EL (cell line): Measurements from ENCODE around the gene CPA1.
"Not testable (repeated sequence)": the region's sequence is repeated elsewhere in the genome, so short reads cannot be mapped to it uniquely, and the experiment has no call there.

Source experiments
- DNase-seq: peaks from one replicate; pipeline ENCODE4 v3.0.0-alpha.2; 2016

CPA1 gene

DNA sequence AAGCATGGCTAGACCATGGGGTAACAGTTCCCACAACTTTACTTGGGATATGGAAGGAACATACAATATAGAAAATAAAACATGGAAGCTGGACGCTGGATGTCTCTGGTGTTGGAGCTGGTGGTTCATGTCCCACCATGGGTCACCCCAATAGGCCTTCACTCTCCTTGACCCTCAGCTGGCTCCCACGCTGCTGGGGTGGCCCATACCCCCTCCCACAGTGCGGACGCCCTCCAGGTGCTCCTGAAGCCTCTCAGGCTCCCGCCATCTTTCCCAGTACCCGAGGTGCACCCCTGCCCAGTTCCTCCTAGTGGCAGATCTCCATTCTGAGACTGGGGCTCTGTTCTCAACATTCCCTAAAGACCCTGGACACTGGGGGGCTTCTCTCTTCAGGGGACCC lies 5.8 kb upstream of the CPA1 start:
- DNase-seq: no peak

DNA sequence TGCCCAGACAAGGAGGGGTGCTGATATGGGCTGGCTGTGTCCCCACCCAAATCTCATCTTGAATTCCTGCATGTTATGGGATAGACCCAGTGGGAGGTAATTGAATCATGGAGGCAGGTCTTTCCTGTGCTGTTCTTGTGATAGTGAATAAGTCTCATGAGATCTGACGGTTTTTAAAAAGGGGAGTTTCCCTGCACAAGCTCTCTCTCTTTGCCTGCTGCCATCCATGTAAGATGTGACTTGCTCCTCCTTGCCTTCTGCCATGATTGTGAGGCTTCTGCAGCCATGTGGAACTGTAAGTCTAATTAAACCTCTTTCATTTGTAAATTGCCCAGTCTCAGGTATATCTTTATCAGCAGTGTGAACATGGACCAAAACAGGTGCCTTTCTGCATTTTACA lies 3.8 kb upstream of the CPA1 start:
- not testable (repeated sequence) for DNase-seq

DNA sequence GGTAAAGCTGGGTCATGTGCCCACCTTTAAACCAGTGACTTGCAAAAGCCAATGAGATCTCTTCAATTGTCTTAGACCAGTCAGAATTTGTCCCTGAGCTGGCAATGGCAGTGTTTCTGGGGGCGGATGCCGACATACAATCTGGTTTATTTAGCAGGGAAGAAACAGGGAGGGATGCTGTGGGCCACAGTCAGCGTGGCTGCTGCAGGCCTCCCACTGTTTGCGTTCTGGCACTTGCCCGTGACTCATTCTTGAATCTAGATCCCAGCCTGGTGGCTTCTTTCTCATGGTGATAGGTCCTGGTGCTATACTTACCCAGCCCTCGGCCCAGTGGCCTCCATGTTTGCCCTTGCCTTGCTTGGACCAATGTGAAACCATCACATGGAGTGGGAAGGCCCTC lies 3.1 kb upstream of the CPA1 start:
- DNase-seq: no peak

DNA sequence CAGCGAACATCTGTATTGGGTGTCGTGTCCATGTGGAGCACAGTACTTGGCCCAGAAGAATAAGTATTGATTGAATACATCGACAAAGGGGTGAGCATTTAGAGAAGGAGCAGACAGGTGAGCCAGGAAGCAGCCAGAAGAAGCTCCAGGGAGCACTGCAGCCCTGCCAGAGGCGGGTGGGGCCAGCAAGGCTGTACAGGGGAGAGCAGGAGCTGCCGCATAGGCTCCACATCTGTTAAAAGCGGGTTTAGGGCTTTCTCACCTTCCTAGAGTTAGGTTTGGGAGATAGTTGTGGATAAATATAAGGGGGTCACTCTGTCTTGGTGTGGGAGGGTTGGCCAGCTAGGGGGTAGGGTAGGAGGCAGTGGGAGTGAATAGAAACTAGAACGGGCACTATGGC lies 1.3 kb upstream of the CPA1 start:
- DNase-seq: no peak

DNA sequence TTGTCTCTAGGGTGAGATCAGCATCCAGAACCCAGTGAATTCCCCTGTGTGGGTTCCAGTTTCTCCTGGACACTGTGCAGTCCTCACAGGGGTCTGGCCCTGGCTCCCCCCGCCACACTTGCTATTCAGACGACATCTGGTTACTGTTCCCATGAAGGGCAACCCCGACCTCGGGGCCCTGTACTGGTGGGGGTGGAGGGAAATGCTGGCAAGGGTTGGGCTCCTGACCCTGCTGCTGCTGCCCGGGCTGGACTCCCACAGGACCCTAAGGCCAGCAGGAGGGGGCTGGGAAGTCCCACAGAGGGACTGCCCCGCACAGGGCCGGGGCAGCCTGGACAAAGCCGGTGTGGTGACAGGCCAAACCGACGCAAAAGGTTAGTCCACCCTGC lies 768 bp upstream of the CPA1 start:
- DNase-seq: no peak

DNA sequence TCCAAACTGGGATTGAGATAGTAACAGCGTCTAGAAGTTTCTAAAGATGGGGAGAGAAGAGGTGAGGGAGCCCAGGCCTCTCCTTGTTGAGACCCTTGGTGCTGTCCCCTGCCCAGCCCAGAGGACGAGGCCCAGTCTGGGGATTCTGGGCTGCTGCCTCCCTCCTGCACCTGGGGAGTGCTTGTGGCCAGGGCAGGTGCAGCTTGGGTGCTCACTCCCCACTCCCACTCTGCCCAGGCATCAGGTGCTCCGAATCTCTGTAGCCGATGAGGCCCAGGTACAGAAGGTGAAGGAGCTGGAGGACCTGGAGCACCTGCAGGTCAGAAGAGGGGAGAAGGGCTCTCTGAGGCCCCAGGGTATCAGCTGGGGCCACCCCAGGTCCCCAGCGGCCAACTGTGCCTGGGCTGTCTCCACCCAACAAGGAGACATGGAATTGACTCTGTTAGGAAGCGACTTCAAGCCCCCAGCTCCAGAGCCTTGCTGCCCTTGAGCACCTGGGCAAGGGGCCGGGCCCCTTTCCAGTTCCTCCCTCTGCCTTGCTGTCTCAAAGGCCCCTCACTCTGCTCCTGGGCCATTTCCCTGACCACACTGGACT lies 664 bp downstream of the CPA1 start:
- DNase-seq: no peak

DNA sequence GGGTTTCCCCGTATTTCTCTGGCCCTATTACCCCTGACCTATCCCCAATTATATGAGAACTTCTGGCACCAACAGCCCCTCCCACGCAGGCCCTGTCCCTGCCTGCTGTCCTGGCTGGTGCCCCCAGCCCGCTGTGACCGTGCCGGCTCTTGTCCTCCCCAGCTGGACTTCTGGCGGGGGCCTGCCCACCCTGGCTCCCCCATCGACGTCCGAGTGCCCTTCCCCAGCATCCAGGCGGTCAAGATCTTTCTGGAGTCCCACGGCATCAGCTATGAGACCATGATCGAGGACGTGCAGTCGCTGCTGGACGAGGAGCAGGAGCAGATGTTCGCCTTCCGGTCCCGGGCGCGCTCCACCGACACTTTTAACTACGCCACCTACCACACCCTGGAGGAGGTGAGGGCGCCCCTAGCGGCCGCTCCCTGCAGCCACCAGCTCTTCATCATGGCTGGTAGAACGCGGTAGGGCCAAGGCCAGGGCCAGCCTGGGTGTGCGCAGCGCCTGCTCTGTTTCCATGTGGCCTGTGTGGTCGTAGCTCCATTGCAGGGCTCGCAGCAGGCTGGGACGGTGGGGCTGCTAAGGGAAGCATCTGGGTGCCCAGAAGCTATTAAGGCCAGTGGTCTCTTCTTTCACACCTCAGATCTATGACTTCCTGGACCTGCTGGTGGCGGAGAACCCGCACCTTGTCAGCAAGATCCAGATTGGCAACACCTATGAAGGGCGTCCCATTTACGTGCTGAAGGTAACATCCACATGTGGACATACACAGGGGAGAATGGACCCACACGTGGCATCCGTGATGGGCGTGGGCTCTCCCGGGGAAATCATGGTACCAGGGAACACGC lies 1.4 kb downstream of the CPA1 start:
- DNase-seq: no peak

DNA sequence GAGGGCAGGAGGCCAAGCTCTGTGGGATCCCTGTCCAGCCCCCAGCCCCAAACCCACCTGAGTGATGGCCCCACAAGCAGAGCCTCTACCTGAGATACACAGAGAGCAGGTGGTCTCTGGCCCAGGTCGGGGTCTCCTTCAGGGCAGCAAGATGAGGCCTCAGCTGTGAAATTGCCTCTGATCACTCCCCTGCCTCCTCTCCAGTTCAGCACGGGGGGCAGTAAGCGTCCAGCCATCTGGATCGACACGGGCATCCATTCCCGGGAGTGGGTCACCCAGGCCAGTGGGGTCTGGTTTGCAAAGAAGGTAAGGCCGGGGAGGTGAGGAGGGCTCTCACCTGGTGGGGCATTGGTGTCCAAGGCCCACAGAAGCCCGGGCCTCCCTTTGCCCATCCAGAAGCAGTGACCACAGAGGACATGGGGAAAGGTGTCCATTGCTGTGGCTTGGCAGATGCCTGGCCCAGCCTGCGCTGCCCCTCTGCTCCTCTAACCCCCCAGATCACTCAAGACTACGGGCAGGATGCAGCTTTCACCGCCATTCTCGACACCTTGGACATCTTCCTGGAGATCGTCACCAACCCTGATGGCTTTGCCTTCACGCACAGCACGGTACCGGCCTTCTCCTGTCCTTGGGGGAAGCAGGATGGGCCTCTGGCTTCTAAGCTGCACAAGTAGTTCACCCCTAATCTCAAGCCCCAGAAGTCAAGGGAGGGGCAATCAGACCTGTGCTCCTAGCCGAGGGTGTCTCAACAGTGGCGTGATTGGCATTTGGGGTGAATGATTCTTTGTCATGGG lies 3.1 kb downstream of the CPA1 start:
- no peak for DNase-seq

DNA sequence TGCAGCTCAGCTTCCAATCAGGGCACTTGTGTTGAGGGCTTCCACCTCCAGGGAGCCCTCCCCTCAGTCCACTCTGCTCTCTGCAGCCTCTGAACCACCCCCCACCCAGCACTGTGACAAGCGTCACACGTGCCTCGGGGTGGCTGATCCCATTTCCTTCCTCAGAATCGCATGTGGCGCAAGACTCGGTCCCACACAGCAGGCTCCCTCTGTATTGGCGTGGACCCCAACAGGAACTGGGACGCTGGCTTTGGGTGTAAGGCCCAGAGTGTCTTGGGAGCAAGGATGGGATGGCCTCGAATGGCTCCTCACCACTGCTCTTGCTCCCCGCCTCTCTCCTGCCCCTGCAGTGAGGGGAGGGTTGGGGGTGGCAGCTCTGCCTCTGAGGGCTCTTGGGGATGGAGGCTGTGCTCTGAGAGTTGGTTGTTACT lies 4.1 kb downstream of the CPA1 start:
- no peak for DNase-seq

DNA sequence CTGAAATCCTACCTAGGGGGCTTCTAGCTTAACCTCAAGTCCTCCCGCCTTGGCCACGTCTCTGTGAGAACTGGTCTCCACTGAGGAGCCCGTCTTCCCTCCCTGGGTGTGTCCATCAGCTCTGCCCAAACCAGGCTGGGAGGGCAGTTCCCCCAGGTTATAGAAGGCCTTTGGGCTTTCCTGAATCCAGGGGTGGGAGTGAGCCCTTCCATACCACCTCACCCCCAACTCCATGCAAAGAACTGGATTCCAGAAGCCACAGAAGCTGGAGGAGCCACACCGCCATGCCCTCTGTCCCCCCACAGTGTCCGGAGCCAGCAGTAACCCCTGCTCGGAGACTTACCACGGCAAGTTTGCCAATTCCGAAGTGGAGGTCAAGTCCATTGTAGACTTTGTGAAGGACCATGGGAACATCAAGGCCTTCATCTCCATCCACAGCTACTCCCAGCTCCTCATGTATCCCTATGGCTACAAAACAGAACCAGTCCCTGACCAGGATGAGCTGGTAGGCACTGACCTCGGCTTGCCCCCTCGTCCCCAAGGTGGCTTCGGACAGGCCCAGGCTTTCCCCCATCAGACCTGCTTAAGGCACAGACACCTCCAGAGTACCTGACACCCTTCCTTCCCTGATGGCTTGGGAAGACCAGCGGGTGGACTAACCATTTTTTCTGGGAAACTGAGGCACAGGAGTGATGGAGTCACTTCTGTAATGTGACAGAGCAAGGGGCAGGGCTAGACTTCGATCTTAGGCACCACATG lies 4.7 kb downstream of the CPA1 start:
- no peak for DNase-seq

DNA sequence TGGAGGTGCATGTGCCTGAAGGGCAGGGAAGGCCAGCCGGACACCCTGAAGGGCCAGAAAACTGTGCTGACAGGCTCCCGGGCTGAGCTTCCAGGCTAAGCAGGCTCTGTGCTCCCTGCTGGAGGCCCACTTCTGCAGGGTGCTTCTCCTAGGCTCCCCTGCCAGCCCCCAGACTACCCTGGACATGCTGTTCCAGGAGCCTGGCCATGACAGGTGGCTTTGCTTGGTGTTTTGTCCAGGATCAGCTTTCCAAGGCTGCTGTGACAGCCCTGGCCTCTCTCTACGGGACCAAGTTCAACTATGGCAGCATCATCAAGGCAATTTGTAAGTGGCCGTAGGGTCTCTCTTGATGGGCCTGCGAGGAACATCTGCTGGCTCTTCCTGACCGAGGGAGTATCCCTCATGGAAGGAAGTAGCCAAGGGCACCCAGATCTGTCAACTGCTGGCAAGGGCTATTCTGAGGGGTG lies 5.3 kb downstream of the CPA1 start:
- DNase-seq: no peak

DNA sequence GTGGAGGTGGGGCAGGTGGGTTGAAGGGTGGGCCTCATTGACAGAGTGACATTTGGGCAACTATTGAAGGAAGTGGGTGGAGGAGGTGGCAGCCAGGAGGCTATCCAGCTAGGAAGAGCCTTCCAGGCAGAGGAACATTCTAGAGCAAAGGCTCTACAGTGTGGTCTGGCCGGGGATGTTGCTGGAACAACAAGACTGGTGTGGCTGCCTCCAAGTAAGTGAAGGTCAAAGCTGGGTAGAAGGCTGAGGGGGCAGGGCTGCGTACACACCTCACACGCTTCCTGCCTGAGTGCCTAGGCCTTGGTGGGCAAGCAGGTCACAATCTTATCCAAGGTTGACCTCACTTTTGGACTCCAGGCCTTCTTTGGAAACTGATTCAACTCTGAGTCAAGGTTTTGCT lies 6.6 kb downstream of the CPA1 start:
- DNase-seq: no peak

DNA sequence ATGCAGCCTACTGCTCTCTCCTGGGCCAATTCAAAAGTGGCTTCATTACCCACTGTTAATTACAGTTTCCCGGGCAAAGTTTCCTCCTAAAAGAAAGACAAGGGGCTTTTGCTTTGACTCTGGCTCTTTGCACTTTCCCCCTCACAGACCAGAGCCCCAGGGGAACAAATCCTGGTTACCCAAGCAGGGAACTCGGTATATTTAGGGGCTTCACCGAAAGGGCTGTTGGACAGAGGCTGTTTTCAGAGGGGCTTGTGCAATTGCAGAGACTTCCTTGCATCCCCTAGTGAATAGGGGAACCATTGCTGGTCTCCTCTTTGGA lies 7.0 kb downstream of the CPA1 start:
- no peak for DNase-seq

DNA sequence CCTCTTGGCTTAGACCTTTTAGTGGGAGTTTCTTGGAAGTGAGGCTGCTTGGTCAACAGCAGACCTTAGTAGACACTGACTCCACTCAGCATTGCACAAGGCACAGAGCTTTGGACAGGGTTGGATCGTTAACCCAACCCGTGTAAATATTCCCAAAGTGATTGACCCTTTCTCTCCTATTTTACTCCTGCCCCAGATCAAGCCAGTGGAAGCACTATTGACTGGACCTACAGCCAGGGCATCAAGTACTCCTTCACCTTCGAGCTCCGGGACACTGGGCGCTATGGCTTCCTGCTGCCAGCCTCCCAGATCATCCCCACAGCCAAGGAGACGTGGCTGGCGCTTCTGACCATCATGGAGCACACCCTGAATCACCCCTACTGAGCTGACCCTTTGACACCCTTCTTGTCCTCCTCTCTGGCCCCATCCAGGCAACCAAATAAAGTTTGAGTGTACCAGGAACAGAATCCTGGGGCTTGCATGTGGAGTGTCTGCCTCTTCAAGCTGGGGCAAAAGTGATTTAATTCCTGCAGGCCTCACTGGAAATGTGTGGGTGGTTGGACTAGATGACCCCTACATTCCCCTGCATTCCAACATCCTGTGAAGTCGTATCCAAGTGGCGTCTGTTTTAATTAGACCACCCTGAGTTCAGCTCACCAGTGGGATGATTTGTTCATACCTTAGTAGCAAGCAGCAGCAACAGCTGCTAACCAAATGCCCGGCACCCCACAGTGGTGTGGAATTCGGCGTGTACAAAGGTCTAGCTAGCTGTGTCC lies 7.5 kb downstream of the CPA1 start:
- DNase-seq: peak; percentile 67

DNA sequence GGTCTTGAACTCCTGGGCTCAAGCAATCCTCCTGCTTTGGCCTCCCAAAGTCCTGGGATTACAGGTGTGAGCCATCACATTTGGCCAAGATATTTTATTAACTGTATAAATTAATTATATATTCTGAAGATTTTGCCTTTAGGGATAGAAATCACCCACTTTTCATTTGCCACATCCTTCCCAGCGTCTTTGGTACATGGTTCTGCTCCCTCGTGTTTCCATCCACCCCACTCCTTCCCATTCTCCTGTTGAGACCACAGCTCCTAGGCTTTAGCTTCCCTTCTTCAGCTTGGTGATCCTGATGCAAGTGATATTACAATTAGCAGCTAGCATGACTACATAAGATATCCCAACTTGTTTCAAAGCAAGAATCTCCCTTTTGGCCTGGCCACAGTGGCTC lies 8.4 kb downstream of the CPA1 start:
- no peak for DNase-seq

DNA sequence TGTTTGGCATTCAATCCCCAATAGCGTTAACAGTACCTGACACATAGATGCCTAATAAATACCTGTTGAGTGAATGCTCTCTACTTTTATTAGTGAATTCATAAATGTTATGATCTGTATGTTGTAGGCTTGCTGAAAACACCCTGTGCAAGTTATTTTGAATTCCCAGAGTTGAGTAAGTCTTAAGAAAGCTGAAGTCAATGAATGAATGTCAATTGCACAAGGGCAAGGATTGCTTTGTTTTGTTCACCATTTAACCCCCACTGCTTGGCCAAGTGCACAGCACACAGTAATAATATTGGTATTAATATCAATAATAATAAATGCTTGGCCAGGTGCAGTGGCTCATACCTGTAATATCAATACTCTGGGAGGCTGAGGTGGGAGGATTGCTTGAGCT lies 10.2 kb downstream of the CPA1 start:
- DNase-seq: no peak

DNA sequence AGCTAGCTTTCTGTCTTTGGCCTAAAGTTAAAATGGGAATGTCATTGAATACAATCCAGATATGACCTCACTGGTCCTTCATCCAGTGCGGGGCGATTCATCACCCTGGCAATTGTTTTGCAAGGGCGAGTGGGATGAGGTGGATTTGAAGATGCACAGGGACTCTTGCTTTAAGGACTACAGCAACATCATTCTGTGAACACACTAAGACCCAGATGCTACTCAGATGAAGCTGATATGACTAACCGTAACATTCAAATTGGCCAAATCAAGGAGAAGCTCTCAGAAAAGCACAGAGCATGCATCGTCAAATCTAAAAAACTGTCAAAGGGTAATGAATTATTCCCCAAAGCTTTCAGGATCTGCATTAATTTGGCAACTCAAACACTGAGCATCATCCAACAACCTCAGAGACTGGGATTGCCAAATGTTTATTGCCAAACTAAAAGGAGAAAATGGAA lies 12.8 kb downstream of the CPA1 start:
- peak; percentile 36 for DNase-seq

DNA sequence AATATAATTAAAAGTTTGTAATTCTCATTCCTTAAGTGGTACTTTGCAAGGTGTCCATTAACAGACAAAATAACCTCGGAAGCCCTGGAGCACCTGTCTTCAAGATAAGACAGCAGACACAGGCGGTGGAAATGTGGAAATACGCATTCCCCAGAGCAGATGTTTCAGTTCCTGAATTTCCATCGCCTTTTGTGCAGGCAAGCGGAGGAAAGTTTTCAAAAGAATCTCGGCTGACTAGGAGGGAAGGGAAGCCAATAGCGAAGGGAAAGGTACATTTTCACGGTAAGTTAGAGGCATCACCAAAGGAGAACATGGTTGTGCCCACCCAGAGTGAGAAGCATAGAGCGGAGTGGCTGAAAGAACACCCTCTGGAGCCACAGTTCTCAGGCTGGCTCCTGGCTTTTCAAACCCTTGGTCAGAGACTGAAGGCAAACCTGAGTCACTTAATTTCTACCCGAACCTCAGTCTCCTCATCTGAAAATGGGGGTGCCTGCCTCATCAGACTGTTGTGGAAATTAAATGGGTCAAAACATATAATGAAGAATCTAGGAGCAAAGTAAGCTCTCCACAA lies 13.6 kb downstream of the CPA1 start:
- DNase-seq: no peak

DNA sequence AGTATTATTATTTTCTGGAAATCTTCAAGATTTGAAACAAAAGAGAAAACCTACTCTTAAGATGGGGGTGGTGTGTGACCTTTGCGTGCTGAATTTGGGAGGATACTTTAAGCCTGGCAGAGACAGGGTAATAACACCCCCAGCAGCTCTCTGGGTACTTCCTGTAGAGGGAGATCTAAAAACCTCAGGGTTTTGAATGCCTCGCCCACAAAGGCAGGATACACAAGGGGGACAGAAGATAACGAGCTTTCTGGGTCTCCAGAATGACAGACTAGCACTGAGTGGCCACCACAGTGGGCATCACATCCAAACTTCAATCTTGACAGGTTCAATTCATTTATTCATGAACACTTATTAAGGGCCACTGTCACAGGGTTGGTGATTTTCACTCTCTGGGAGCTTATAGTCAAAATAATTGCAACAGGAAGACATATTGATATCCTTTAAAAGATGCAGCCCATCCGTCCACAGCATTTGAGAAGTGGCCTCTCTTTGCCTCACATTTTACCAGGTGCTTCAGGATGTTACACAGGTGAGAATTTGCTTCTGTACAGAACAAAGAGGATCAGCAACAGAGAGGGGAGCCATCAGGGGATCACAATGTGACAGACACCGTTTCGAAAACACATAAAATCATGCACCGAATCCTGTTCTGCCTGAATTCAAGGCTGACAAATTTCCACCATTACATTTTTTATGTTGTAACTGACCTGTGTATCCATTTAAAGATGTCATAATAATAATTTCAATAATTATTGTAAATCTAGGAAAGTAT lies 14.3 kb downstream of the CPA1 start:
- no peak for DNase-seq

DNA sequence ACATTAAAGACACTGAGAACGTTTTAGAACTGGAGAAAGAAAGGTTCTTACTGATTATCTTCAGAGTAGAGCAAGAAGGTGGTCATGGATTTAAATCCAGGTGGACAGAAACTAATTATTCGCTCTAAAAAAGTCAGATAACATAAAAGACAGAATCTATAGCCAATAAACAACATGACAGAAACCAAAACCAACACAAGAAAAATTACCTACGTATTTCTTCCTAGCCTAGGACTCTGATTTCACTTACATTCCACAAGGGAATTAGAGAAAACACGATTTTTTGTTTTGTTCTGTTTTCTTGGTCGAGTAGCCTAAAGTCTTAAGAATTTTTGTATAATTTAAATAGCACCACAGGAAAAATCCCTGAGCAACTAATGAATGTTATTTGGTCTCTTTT lies 15.1 kb downstream of the CPA1 start:
- no peak for DNase-seq

DNA sequence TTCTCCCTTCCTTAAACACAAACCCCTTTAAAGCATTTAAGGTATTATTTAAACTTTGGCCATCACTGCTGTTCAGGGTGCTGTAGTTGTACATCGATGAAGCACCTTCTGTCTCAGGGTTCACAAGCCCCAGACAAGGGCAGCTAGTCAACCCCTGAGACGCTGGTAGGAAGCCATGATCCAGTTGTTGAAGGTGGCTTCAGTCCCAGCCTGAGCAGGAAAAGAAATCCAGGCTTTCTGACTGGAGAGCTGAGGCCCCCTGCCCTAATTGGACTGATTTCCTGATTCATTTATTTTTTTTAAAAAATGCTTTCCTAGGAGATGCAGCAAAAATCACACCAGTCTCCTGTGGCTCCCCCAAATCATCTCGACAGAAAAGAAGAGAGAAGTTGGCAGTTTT lies 15.8 kb downstream of the CPA1 start:
- DNase-seq: no peak
